Spleen (tissue), 7 donors: Measurements from ENCODE around the gene ZC3H4.

Experiments
- CTCF ChIP-seq, 11 experiments: fragments of 200-600 bp in 7 of 11; fragments of 450-650 bp in 4 of 11; sonication (generic) in 4 of 11; IDR thresholded peaks in 8 of 11; conservative IDR thresholded peaks in 3 of 11; 1 replicate in 7 of 11; 2 replicates in 4 of 11; pipeline versions ENCODE4 v1.4.0 to v1.8.0; 2016 to 2021; ENCODE audit warnings: antibody characterized with exemption in 11 of 11, inconsistent platforms in 4 of 11, mild to moderate bottlenecking in 1 of 11
- POLR2A ChIP-seq, 3 donors: fragments of 450-650 bp; IDR thresholded peaks; one replicate each; pipeline ENCODE4 v1.5.1; 2017; ENCODE audit warnings: antibody characterized with exemption in 3 of 3, mild to moderate bottlenecking in 1 of 3
- POLR2AphosphoS5 ChIP-seq, 3 donors: sonication (generic); formaldehyde crosslinking; IDR thresholded peaks; one replicate each; pipeline ENCODE4 v1.5.1; 2017; ENCODE audit warnings: antibody characterized with exemption in 3 of 3
- donor health status: DM: no; HTN: no; CAD: no; lungs with moderate emphysema.
- donor health status: DM: no; HTN: no; CAD: no.
- donor health status: DM: no; HTN: no; CAD: no.

GRCh38 chr19:47074621-47075020 is 39.0 kb downstream of the ZC3H4 start:
- TF ChIP-seq CTCF (IDR thresholded peaks at IDR 0.05 in 8 of 11, conservative IDR thresholded peaks at IDR 0.05 in 3 of 11) (no peak), POLR2A (IDR thresholded peaks at IDR 0.05) (no peak), POLR2AphosphoS5 (IDR thresholded peaks at IDR 0.05) (no peak)
